HG02973 (cell line): ENCODE data around the gene TPRG1L.

Experiments
- ATAC-seq: cut with Tn5 transposase; IDR thresholded peaks from one replicate; pipeline ENCODE4 v1.9.1; 2021; ENCODE audit warnings: moderate library complexity; ENCODE audit not compliant: unreplicated experiment

TPRG1L gene

GRCh38 chr1:3677484-3677883 is 52.7 kb downstream of the TPRG1L start:
- peak; percentile 8 for ATAC-seq

- no peak for ATAC-seq
Observed at GRCh38 chr1:3678361-3679097, 53.7 kb downstream of the TPRG1L start.

- ATAC-seq: no peak
Observed at GRCh38 chr1:3679098-3679555, 54.3 kb downstream of the TPRG1L start.
